M059J (cell line): ENCODE data around the gene ZYG11A. TPM values are rescaled to one million over a fixed set of nuclear protein-coding genes. Genes with fewer than 3 reads are reported as not detected.

Experiments used
- DNase-seq: peaks from one replicate; pipeline ENCODE4 v3.0.0-alpha.2; 2012; ENCODE audit warnings: low read depth
- total RNA-seq: library from RNA; depleted of rRNA; stranded (reverse); fragments of >200 nt; shearing (Covaris generic); gene quantifications from 2 replicates; pipeline ENCODE4 v1.2.3, GENCODE V29; 2014

Gene ZYG11A
- total RNA-seq, 1 experiment from 2014 or later, result 0.64 TPM

DNA sequence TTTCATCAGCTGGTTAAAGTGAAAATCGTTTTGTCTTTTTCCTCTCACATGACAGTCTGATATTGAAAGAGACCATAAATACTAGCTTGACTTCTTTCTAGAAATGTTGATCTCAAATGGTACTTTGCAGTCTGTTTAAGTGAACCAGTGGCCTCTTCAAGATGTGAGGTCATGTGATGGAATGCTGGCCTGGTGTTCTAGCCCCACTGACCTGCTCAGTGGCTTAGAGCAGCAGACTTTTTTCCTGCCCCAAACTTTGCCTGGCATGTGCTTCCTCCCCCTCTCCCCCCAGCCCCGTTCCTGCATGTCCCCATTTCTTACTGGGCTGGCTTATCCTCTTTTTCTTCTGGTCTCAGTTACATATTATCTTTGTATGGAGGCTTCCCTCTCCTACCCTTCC, 34.3 kb downstream of the ZYG11A start:
- no peak for DNase-seq

DNA sequence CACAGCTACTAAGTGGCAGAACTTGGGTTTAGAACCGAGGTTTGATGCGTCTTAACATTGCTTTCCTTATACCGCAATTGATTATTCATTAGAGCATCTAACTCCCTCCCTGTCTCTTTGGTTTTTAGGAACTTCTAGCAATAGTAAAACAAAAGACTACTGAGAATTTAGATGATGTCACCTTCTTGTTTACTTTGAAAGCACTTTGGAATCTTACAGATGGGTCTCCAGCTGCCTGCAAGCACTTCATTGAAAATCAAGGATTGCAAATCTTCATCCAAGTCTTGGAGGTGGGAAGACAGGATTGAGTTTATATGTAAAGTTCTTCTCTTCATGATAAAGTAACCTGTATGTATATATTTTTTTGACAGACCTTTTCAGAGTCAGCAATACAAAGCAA, 35.0 kb downstream of the ZYG11A start:
- DNase-seq, result no peak

DNA sequence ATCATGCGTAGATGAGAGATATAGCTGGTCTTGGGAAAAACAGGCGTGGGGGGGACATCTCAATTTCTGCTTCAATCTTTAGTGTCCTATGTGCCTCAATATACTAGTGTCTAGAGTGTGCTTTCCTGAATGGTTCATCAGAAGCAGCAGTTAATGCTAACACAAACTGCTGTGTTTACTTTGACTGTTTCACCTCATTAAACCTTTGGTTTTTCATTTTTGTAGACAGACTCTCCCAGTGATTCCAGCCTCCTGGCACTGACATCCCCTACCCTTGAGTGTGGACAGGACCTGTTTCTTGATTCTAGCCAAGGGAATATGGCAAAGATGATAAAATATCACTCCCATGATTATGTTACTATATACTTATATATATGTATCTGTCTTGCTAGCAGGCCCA, 37.6 kb downstream of the ZYG11A start:
- no peak for DNase-seq

DNA sequence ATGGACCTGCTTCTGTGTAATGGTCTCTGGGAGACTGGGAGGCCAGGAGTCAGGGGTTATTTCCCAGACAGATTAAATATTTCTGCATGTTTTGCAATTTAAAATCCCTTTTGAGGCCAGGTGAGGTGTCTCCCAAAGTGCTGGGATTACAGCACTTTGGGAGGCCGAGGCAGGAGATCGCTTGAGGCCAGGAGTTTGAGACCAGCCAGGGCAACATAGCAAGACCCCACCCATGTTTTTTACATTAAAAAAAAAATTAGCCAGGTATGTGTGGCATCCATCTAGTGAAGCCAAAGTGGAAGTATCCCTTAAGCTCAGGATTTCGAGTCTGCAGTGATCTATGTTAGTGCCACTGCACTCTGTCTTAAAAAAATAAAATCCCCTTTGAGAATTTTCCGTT, 44.9 kb downstream of the ZYG11A start:
- no peak for DNase-seq

DNA sequence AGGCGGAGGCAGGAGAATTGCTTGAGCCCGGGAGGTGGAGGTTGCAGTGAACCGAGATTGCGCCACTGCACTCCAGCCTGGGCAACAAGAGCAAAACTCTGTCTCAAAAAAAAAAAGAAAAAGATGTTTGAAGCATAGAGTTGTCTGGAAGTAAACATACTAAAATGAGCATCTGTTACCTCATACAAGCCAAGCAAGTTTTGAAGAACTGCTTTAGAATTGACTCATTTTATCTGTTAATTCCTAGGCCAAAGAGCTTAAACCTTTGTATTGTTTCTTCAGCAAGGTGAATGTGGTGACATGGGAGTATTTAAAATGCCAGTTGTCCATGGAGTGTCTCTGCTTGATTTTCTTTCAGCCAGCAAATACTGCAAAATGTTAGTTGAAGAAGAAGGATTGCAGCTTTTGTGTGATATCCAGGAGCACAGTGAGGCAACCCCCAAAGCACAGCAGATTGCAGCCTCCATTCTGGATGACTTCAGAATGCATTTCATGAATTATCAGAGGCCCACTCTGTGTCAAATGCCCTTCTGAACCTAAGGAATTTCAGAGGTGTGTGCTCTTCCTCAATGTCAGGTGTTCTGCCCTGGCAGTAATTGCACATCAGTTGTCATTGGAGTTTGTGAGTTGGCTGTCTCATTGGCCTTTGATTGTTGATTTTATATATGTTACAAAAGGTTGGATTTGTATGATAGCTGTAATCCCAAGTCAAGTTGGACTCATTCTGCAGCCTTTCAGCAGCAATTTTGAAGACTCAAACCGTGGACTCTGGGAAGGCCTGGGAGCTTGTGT, 50.1 kb downstream of the ZYG11A start:
- DNase-seq, result no peak

DNA sequence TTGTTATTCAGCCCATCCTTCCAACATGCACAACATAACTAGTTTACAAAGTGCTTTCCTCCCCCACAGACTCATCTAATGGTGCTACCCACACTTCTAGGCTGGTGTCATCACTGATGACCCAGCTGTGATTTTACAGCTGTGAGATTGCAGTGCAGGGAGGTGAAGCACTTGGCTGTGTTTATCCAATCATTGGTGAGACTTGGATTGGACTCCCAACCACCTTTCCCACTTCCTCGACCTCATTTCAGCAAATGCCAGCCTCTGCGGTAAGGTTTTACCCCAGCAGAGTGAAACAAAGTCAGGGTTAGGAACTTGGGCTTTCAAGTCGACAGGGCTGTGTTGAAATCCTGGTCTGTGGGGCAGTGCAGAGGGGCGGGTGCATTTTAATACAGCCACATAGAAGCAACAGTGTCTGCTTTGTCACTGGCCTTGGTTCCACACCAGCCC, 56.9 kb downstream of the ZYG11A start:
- no peak for DNase-seq

DNA sequence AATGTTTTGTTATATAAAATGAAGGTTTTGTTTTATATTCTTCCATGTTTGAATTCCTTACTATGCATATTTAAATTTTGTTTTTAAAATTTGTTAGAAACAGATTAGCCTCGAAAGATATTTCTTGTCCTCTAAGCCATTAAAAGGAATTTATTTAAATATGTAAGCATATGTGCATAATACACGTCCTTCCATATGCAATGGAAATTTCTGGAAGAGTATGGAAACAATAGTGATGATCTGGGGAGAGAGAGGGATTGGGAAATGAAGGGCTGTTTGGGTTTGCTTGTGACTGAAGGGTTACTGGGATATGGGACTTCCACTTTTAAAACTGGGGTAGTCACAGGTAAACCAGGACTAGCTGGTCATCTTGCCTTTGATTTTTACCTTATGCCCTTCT, 57.8 kb downstream of the ZYG11A start:
- DNase-seq, result no peak

DNA sequence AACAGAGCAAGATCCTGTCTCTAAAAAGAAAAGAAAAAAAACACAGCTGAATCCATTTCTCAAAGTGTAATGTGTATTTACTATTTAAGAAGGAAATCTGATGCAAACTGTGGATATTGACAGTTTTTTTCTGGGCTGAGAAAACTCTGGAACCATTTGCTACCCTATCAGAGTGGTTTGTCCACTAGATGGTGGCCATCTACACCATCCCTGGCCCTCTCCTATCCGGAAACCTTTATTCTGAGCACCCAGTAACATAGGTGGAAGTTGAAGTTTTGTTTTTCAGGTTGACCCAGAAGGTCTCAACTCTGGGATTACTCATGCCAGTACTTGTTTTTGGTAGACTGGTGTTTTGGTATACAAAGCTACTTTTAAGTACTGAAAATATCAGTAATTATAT, 58.8 kb downstream of the ZYG11A start:
- DNase-seq, result no peak

DNA sequence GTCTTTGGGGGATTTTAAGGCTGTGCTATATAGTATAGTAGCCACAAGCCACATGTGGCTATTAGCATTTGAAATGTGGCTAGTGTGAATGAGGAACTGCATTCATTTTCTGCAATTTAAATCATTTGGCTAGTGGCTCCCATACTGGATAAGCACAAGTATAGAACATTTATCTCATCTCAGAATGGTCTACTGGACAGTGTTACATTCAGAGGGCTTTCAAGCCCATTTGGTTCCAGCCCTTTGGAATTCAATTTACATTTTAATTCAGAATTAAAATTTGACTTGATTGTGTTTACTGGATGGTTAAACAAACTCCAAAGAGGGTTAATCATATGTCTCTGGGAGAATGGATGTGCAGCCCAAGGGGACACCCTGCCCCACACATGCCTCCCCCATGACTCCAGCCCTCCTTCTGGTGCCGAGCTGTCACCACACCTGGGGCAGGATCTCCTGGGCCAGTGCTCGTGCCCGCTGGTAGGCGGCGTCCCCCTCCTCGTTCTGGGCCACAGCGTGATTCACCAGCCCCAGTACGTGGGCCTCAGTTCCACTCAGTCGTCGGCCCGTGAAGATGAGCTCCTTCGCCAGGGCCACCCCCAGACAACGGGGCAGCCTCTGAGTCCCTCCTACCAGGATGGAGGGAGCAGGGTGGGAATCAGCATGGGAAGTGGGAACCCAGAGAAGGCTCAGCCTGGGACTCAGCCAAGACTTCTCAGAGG, 61.8 kb downstream of the ZYG11A start:
- no peak for DNase-seq

DNA sequence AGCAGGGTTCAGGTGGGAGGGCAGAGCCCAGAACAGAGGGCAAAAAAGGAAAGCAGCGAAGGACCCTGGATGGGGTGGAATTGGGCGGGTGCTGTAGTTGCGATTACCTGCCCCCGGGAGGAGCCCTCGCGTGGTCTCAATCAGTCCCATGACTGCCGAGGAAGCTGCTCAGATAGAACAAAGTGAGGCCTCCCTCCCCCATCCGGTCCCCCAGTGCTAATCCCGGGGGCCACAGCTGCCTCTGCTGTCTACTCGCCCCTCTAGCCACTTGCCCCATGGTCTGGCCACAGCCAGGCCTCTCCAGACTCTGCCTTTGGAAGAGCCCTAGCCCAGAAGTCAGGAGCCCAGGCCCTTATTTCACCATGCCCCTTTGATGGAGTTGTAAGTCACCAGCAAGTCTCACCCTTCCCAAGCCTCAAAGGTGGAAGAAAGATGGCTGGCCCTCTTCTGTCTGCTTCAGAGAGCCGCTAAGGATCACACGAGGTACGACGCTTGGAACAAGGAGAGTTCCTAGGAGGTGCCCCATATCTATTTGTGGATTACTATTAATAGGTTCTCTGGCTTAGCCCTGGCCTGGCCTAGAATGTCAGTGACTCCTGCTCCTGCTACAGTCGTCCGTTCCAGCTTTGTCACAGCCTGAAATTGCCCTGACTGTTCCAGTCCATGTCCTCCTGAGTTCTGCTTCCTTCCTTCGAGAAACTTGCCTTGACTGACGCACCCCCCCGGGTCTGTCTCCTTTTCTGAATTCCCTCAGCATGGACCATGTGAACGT, 62.6 kb downstream of the ZYG11A start:
- DNase-seq, result peak; percentile 29

DNA sequence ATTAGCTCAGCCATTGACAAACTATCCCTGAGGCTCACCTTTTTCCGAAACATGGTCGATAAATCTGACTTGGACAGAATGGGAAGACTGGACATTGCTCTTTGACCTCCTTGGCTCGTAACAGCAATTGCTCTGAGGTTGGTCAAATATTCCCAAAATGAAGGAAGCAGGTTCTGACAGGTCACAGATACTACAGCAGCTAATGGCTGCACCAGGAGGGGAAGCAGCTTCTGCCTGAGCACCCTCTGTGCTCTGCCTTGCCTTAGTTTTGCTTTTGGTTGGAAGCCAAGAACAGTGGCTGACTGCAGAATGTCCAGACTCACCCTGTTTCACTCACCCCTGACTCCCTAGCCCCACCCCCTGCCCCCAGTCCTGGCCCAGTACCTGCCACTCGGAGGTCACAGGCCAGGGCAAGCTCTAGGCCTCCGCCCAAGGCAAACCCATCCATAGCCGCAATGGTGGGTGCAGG, 63.6 kb downstream of the ZYG11A start:
- no peak for DNase-seq

DNA sequence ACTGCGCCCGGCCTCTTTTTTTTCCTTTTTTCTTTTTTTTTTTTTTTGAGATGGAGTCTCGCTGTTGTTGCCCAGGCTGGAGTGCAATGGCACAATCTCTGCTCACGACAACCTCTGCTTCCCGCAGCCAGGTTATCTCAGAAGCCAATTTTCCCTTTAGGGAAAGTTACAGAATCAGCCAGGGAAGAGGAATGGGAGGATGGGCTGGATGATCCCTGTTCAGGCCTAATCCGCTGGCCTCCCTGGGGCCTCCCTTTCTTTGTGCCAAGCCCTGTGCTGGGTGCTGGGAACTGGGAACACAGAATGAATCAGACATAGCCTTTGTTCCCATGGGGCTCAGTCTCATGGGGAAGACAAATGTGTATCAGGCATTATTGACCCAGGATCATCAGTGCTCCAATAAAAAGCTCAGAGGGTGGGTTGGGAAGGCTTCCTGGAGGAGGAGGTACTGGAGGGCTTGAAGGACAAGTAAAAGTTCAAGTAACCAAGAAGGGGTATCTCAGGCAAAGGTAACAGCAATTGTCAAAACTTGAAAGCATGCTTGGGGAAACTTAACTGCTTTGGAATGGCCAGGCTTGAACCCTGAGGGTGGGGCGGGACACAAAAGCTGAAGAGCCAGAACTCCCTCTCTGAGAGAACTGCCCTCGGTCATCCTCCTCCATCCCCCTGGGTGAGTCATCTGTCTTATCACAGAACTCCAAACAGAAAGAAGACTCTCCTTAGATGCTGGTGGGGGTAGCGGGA, 64.7 kb downstream of the ZYG11A start:
- peak; percentile 26 for DNase-seq

DNA sequence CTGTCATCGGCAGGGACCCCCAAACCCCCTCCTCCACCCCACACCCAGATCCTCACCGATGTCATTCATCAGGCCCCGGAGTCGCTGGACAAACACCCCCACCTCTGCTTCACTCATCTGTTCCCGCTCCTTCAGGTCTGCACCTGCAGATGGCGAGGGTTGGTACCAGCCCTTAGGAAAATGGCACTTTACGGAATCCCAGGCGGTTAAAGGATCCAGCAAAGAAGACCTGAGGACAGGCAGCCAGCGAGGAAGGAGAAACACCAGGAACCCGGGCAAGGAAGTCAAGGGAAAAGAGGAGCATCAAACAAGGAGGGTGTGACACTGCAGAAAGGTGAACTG, 65.2 kb downstream of the ZYG11A start:
- no peak for DNase-seq

DNA sequence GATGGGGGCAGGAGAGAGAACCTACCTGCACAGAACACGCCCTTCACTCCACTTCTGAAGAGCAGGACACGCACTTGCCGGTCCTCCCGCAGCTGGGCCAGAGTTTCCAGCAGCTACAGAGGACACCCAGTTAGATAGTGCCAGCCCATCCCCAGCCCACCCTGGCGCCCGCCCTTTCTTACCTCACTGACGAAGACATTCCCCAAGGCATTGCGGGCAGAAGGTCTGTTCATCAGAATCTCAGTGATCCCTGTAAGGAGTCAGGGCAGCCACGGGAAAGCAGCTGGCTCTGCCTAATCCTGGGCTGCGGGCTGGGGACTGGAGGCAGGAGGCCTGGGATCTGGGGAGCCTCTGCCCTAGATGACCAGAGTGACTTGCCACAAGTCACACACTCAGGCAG, 69.0 kb downstream of the ZYG11A start:
- DNase-seq, result no peak

DNA sequence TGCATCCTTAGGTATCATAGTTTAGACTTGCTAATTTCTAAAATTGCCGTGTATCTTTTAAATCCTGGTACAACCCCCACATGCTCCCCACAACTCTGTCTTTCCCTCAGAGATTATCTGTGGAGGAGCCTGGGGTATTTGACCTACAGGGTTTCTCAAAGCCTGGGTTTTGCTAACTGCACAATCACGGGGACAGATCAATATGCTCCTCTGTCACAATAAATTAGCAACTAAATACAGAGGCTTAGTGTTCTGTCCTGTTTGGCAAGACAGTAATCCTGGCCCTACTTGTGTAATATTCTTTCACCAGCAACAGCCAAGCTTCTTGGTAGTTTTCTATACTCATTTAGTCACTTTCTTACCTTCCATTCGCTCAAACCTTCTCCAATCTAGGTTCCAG, 70.5 kb downstream of the ZYG11A start:
- no peak for DNase-seq

DNA sequence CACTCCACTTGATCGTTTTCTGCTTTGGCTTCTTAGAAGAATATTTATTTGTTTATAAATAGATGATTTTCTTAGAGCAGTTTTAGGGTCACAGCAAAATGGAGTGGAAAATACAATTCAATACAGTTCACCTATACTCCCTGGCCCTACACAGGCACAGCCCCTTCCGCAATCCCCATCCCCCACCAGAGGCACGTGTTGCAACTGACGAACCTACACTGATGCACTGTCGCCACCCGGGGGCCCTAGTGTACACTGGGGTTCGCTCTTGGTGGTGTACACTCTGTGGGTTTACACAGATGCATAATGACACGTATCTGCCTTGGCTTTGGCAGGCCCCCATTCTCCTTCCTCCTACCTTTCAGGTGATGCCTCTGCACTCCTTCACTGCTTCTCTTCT, 71.0 kb downstream of the ZYG11A start:
- DNase-seq, result no peak

DNA sequence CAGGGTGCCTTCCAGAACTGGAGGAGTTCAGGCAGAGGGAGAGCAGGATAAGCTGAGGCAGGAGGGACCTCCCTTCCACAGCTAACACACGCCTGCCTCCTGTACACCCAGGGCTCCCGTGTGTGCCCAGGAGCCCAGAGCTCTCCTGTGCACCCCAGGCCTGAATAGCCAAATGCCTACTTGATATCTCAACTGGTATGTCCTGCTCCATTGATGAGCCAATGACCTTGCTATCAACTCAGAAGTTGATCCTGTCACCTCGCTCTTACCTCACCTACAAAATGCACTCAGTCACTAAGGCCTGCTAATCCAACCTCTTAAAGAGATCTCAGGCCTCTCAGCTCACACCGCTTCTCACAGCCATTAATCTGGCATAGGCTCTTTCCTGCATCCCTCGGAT, 71.9 kb downstream of the ZYG11A start:
- no peak for DNase-seq

DNA sequence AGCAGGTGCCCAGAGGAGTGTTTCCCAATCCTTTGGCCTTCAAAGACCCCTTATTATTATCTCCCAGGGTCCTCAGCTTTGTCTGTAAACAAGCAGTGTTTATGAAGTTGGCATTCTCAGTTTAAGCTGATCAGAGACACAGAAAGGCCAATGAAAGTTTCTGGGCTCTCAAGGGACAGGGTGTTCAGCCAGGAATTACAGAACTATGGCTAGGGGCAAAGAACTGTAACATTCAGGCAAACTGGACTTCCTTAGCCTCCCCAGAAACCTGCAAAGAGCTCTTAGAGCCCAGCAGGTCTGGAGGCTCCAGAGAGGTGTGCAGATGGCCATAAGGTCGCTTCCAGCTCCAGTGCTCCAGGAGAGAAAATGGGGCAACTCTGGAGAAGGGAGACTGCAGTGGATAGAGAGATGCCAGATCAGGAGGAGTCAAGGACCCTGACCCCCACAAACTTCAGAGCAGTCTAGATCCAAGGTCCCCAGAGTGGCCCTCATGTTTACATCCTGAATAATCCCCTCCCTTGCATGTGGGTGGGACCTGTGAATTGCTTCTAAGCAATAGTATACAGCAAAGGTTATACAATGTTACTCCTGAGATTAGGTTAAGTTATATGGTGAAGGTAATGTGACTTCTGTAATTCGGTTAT, 72.8 kb downstream of the ZYG11A start:
- no peak for DNase-seq

DNA sequence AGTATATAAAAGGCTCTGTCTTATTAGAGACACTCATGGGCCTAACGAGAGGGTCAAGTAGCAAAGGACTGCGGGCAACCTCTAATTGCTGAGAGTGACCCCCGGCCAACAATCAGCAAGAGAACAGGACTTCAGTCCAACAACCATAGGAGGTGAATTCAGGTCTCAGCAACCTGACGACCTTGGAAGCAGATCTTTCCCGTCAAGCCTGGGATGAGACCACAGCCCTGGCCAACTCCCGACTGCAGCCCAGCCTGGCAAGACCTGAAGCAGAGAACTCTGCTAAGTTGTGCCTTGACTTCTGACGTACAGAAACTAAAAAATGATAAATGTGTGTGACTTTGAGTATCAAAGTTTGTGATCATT, 73.3 kb downstream of the ZYG11A start:
- DNase-seq, result no peak

DNA sequence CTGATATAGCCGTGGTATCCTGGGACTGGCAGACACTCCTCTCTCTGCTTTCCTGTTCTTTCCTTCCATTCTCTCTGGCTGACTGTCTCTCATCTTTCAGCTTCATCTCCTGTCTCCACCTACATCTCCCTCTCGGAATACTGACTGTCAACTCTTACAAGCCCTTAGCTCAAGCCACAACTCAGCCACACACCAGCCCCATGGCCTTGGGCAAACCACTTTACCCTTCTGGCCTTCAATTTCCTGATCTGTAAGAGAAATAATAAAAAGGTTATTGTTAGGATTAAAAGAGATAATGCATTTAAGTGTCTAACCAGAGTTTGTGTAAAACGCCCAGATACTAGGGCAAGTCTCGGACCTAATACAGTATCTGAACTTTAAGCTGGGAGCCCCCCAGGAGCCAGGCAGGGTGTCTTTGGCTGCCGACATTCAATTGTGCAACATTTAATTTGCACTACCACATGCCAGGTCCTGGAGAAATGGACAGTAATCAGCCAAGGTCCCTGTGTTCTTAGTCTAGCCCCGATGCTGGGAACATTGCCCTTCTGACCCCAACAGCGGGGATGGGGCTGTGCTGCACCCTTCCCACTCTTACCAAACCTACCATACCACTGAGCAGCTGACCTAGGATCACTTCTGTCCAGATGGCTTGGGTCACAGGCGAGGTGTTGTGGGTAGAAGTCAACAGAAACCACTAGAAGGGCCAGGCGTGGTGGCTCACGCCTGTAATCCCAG, 73.8 kb downstream of the ZYG11A start:
- no peak for DNase-seq

DNA sequence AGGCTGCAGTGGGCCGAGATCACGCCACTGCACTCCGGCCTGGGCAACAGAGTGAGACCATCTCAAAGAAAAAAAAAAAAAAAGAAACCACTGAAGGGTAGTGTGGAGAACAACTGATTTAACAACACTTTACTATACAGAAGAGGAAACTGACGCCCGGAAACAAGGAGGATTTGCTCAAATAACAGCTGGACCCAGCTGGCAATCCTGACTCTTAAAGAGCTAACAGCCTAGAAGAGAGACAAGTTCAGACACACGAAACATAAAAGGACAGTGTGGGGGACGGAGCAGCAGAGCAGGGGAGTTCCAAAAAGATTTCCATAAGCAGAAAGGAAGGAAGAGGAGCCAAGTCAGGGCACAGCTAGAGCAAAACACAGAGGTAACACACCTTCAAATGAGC, 74.6 kb downstream of the ZYG11A start:
- no peak for DNase-seq
